Cardiac septum (tissue), 1 donor: ENCODE results near the gene B9D2. TPM values are rescaled to one million over a fixed set of nuclear protein-coding genes. Genes with fewer than 3 reads are reported as not detected.
"Not testable (repeated sequence)": the region's sequence is repeated elsewhere in the genome, so short reads cannot be mapped to it uniquely, and the experiment has no call there.

Source experiments
- DNase-seq: peaks from one replicate; pipeline ENCODE4 v3.0.0-alpha.2; 2020; ENCODE audit warnings: low spot score
- intact Hi-C: fragments of 100-400 bp; cut with DNase I; formaldehyde crosslinking; loops from one replicate; pipeline ENCODE4 v1.14.0; 2022
- total RNA-seq: library from RNA; stranded (reverse); fragmentation: NEBNext Ultra II Directional; extraction: Animal tissue kit (Norgen Biotek cat#: 25700); gene quantifications from one replicate; pipeline ENCODE4 v1.2.1, GENCODE V29; 2021
- donor health status: DM: no; HTN: no; CAD: no.

The B9D2 gene
- total RNA-seq, 1 donor from 2014 or later, result 1.9 TPM

GRCh38 chr19:41359741-41360140, 4.2 kb downstream of the B9D2 start:
- no peak for DNase-seq
- intact Hi-C loops, result loop anchor here (5.0 kb wide), 1 partner anchor 38 kb away; the partner anchor contains the start of genes BCKDHA and EXOSC5

DNA sequence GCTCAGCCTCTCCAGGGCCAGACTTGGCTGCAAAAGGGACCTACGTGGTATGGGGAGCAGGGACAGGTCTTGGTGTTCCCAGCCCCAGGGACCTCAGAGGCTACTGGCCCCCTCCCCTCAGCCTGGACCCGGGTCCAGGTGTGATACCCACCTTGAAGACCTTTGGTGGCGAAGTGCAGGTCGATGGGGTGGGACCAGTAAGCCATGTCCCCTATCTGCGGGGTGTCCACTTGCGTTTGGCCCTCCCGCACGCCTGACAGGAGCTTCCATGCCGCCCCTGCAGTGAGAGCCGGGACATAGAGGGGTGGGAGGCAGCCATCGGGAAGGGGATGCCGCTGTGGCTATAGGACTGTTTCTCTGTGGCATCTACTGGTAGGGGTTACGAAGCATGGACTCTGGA, 6.2 kb downstream of the B9D2 start:
- intact Hi-C loops, result no loop called here
- DNase-seq, result no peak

- no peak for DNase-seq
- intact Hi-C loops, result no loop called here
Observed at GRCh38 chr19:41356984-41357739, 6.8 kb downstream of the B9D2 start.

GRCh38 chr19:41355802-41356201, 8.1 kb downstream of the B9D2 start:
- DNase-seq, result no peak
- intact Hi-C loops, result no loop called here

DNA sequence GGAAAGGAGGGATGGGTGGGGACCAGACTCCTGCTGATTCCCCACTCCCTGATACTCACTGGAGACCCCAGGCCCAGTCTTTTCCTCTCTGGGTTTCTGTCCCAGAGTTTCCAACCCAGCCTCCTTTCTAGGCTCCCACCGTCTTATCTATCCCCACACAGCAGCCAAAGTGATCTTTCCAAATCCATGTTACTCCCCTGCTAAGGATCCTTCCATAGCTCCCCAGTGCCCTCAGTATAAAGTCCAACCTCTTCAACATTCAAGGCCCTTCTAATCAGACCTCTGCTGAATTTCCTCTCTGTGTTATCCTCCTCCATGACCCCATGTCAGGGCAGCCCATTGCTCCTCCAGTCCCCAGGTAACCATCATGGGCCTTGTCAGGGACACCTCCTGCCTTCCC, 8.9 kb downstream of the B9D2 start:
- intact Hi-C loops, result no loop called here
- no peak for DNase-seq

GRCh38 chr19:41354343-41354953, 9.5 kb downstream of the B9D2 start:
- intact Hi-C loops, result loop anchor here (5.0 kb wide), 1 partner anchor 42 kb away; the partner anchor contains the start of gene CCDC97
- DNase-seq, result no peak

DNA sequence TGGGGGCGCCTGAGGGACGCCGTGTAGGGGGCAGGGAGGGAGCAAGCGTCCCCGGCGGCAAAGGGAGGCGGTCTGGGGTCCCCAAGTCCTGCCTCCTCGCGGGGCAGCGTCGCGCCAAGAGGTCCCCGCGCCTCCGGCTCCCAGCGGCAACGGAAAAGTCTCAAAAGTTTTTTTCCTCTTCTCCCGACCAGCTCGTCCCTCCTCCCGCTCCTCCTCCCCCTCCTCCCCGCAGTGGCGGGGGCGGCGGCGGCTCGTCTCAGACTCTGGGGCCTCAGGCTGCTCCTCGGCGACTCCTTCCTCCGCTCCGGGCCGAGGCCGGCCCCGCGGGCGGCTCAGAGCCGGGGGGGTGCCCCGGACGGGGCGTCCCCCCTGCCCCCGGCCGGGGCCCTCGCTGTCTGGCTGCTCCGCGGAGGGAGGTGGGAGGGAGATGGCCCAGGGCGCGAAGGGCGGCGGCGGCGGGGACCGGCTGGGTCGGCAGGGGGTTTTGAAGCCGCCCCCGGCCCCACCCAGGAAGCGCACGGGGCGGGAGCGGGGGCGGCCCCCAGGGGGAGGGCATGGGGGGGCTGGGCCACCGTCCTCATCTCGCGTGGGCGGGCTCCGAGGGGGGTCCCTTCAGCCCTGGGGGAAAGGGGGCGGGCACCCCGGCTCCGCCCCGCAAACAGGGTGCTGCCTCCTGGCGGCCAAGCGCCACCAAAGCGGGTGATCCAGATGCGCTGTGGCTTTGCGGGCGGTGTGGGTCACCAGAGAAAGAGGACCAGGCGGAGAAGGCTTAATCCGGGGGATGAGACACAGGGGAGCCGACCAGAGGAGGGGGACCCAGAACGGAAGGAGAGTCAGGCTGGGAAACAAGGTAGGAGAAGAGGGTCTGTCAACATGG, 10.2 kb downstream of the B9D2 start, which contains the start of gene TGFB1:
Gene TGFB1, minus strand, starts transcription at position 457 of the 877 bp plus-strand sequence. CDS start 878 bp downstream, outside the sequence.
- intact Hi-C loops, result loop anchor here (2.0 to 5.0 kb wide), 3 partner anchors 27 to 91 kb away; partner anchors contain the start of gene CCDC97

GRCh38 chr19:41352609-41353465, 11.1 kb downstream of the B9D2 start:
- intact Hi-C loops, result loop anchor here (2.0 to 5.0 kb wide), 3 partner anchors 26 to 90 kb away; partner anchors contain the start of gene CCDC97
- DNase-seq, result peak; percentile 92

More for the DNA sequence above, 10.2 kb downstream of the B9D2 start, which contains the start of gene TGFB1:
- DNase-seq, result peak; percentile 97

GRCh38 chr19:41352279-41352608, 11.7 kb downstream of the B9D2 start:
- intact Hi-C loops, result loop anchor here (2.0 to 5.0 kb wide), 3 partner anchors 25 to 89 kb away; partner anchors contain the start of gene CCDC97
- no peak for DNase-seq

- peak; percentile 93 for DNase-seq
Observed at GRCh38 chr19:41351339-41352245, 12.4 kb downstream of the B9D2 start.

GRCh38 chr19:41350735-41351338, 13.1 kb downstream of the B9D2 start:
- intact Hi-C loops, result loop anchor here (5.0 kb wide), 1 partner anchor 39 kb away; the partner anchor contains the start of gene CCDC97
- DNase-seq, result no peak

More at GRCh38 chr19:41351339-41352245, 12.4 kb downstream of the B9D2 start:
- intact Hi-C loops, result loop anchor here (2.0 to 5.0 kb wide), 3 partner anchors 25 to 89 kb away; partner anchors contain the start of gene CCDC97

DNA sequence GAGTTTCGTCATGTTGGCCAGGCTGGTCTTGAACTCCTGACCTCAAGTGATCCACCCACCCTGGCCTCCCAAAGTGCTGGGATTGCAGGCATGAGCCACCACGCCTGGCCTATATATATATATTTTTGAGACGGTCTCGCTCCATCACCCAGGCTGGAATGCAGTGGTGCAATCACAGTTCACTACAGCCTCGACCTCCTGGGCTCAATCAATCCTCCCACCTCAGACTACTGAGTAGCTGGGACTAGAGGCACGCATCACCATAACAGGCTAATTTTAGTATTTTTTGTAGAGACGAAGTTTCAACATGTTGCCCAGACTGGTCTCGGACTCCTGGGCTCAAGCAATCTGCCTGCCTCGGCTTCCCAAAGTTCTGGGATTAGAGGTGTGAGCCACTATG, 17.0 kb downstream of the B9D2 start:
- intact Hi-C loops, result not testable (repeated sequence)

GRCh38 chr19:41344162-41344561, 19.8 kb downstream of the B9D2 start:
- no peak for DNase-seq
- intact Hi-C loops, result no loop called here

More for the DNA sequence above, 17.0 kb downstream of the B9D2 start:
- not testable (repeated sequence) for DNase-seq

DNA sequence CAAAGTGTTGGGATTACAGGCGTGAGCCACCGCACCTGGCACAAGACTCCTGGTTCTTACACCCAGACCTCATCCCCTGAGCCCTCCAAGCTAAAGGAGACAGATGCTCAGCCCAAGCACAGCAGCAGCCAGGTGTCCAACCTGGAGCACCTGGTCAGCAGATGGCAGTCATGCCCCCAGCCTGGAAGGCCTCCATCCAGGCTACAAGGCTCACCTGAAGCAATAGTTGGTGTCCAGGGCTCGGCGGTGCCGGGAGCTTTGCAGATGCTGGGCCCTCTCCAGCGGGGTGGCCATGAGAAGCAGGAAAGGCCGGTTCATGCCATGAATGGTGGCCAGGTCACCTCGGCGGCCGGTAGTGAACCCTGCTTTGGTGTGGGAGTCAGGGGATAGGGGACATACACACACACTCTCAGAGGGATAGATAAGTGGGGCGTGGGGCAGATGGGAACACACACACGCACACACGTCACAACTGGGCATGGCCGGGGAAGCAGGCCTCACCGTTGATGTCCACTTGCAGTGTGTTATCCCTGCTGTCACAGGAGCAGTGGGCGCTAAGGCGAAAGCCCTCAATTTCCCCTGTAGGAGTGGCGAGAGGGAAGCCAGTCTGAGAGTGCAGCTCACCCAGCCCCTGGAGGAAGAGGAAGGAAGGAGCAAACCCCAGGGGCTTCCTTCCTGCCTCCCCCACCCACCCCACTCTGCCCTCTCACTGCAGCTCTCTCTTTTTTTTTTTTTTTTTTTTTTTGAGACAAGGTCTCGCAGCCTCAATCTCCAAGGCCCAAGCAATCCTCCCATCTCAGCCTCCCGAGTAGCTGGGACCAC, 22.1 kb downstream of the B9D2 start:
- intact Hi-C loops, result no loop called here
- DNase-seq, result no peak

- intact Hi-C loops, result no loop called here
- no peak for DNase-seq
Observed at GRCh38 chr19:41339936-41340335, 24.0 kb downstream of the B9D2 start.

DNA sequence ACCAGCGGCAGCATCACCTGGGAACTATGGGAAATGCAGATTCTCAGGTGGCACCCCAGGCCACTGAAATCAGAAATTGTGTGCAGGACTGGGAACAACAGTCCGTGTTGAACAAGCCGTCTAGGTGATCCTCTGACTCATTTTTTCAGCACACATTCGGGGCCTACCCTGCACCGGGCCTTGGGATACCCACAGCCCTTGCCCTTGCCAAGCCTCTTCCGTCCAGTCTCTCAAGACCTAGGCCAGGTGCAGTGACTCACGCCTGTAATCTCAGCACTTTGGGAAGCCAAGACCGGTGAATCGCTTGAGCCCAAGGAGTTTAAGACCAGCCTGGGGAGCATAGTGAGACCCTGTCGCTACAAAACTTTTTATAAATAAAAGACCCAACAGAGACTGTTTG, 28.5 kb downstream of the B9D2 start:
- intact Hi-C loops, result no loop called here
- no peak for DNase-seq
